ENCODE results near the gene KNTC1.
"Not testable (repeated sequence)": the region's sequence is repeated elsewhere in the genome, so short reads cannot be mapped to it uniquely, and the experiment has no call there.

DNA sequence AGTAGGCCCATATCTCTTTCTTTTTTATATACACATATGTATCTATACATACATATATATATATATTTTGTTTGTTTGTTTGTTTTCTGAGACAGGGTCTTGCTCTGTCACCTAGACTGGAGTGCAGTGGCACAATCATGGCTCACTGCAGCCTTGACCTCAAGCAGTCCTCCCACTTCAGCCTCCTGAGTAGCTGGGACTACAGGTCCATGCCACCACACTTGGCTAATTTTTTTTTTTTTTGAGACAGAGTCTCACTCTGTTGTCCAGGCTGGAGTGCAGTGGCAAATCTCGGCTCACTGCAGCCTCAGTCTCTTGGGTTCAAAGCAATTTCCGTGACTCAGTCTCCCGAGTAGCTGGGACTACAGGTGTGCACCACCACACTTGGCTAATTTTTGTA lies 39.2 kb upstream of the KNTC1 start:
- not testable (repeated sequence) for TF ChIP-seq POLR2A (IDR thresholded peaks at IDR 0.05)
- TF ChIP-seq, protein P1, sequence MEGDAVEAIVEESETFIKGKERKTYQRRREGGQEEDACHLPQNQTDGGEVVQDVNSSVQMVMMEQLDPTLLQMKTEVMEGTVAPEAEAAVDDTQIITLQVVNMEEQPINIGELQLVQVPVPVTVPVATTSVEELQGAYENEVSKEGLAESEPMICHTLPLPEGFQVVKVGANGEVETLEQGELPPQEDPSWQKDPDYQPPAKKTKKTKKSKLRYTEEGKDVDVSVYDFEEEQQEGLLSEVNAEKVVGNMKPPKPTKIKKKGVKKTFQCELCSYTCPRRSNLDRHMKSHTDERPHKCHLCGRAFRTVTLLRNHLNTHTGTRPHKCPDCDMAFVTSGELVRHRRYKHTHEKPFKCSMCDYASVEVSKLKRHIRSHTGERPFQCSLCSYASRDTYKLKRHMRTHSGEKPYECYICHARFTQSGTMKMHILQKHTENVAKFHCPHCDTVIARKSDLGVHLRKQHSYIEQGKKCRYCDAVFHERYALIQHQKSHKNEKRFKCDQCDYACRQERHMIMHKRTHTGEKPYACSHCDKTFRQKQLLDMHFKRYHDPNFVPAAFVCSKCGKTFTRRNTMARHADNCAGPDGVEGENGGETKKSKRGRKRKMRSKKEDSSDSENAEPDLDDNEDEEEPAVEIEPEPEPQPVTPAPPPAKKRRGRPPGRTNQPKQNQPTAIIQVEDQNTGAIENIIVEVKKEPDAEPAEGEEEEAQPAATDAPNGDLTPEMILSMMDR (IDR thresholded peaks at IDR 0.05): not testable (repeated sequence)
